ENCODE measurements around the gene AKT3. TPM values are rescaled to one million over a fixed set of nuclear protein-coding genes. Genes with fewer than 3 reads are reported as not detected.

The AKT3 gene
- total and polyA plus RNA-seq, 8 donors: 5.5 to 100 (median 13.8) TPM

GRCh38 chr1:243549791-243550190, 300.3 kb downstream of the AKT3 start:
- intact Hi-C loops (cut with DNase I; ENCODE audit: low total_unique reads): no loop called here
- no peak for TF ChIP-seq POLR2AphosphoS5 (IDR thresholded peaks at IDR 0.05)
- no peak for TF ChIP-seq CTCF (IDR thresholded peaks at IDR 0.05)
- no peak for TF ChIP-seq POLR2A (IDR thresholded peaks at IDR 0.05)
- TF ChIP-seq EP300 (IDR thresholded peaks at IDR 0.05): no peak
- Histone ChIP-seq H3K4me3 (no peak overlapping the region), H3K27ac (no peak overlapping the region), H3K36me3 (no peaks in the 10 kb centered on the region), H3K4me1 (no peaks in the 10 kb centered on the region), H3K27me3 (no peaks in the 10 kb centered on the region), H3K9me3 (no peaks in the 10 kb centered on the region)
- no peak for DNase-seq

- intact Hi-C loops (cut with DNase I; ENCODE audit: low total_unique reads): no loop called here
- no peak overlapping the region for H3K27ac ChIP-seq
- DNase-seq: no peak
- H3K27me3 ChIP-seq: no peaks in the 10 kb centered on the region
- peaks cover 0 to 3% (median 0%) of the 10 kb centered on the region in 4 donors for H3K36me3 ChIP-seq
- no peak for TF ChIP-seq CTCF (IDR thresholded peaks at IDR 0.05)
- no peak for TF ChIP-seq EP300 (IDR thresholded peaks at IDR 0.05)
- no peak for TF ChIP-seq POLR2A (IDR thresholded peaks at IDR 0.05)
- no peak for TF ChIP-seq POLR2AphosphoS5 (IDR thresholded peaks at IDR 0.05)
- no peak overlapping the region for H3K4me3 ChIP-seq
- H3K4me1 ChIP-seq: no peaks in the 10 kb centered on the region
- H3K9me3 ChIP-seq: no peaks in the 10 kb centered on the region
These were observed 300.9 kb downstream of the AKT3 start for GRCh38 chr1:243549108-243549507.

- intact Hi-C loops (cut with DNase I; ENCODE audit: low total_unique reads): no loop called here
- Histone ChIP-seq H3K4me3 (no peak overlapping the region), H3K27ac (no peak overlapping the region), H3K36me3 (peaks cover 0 to 5% (median 1%) of the 10 kb centered on the region in 4 donors), H3K27me3 (no peaks in the 10 kb centered on the region), H3K4me1 (no peaks in the 10 kb centered on the region), H3K9me3 (no peaks in the 10 kb centered on the region)
- DNase-seq: no peak
- TF ChIP-seq POLR2A (IDR thresholded peaks at IDR 0.05) (no peak), POLR2AphosphoS5 (IDR thresholded peaks at IDR 0.05) (no peak), CTCF (IDR thresholded peaks at IDR 0.05) (no peak), EP300 (IDR thresholded peaks at IDR 0.05) (no peak)
- WGBS, 5 donors: 78 to 95% (median 87%) methylated on average over 1 of the region's 1 CpG
These were observed 301.5 kb downstream of the AKT3 start for GRCh38 chr1:243548516-243548915.

GRCh38 chr1:243547891-243548290, 302.2 kb downstream of the AKT3 start:
- Histone ChIP-seq H3K4me1 (no peaks in the 10 kb centered on the region), H3K4me3 (no peak overlapping the region), H3K9me3 (no peaks in the 10 kb centered on the region), H3K27me3 (no peaks in the 10 kb centered on the region), H3K36me3 (peaks cover 0 to 5% (median 2%) of the 10 kb centered on the region in 4 donors), H3K27ac (no peak overlapping the region)
- TF ChIP-seq POLR2A (IDR thresholded peaks at IDR 0.05): no peak
- TF ChIP-seq CTCF (IDR thresholded peaks at IDR 0.05): no peak
- TF ChIP-seq POLR2AphosphoS5 (IDR thresholded peaks at IDR 0.05): no peak
- no peak for TF ChIP-seq EP300 (IDR thresholded peaks at IDR 0.05)
- 84 to 91% (median 87%) methylated on average over 3 of the region's 3 CpGs for WGBS, 5 donors
- DNase-seq: no peak
- intact Hi-C loops (cut with DNase I; ENCODE audit: low total_unique reads): no loop called here
